GM13977 (cell line): Measurements from ENCODE around the gene ID1.

Experiments used
- DNase-seq: peaks from one replicate; pipeline ENCODE4 v3.0.0; 2012; ENCODE audit warnings: low spot score
- in situ Hi-C: fragments of 300-500 bp; cut with MboI; formaldehyde crosslinking; loops from one replicate; pipeline ENCODE4 v1.12.0; 2022; ENCODE audit warnings: low sequenced_read_pairs, low pct_unique_long_range_greater_than_20kb, mixed read lengths, inconsistent platforms; ENCODE audit not compliant: unreplicated experiment
- TF ChIP-seq, protein P1 (sequence below): IDR thresholded peaks from 2 replicates; pipeline ENCODE4 v1.5.1; 2012; ENCODE audit warnings: mild to moderate bottlenecking, control low read depth; ENCODE audit not compliant: insufficient read depth; ENCODE audit errors: extremely low read depth, missing control alignments

The ID1 gene

DNA sequence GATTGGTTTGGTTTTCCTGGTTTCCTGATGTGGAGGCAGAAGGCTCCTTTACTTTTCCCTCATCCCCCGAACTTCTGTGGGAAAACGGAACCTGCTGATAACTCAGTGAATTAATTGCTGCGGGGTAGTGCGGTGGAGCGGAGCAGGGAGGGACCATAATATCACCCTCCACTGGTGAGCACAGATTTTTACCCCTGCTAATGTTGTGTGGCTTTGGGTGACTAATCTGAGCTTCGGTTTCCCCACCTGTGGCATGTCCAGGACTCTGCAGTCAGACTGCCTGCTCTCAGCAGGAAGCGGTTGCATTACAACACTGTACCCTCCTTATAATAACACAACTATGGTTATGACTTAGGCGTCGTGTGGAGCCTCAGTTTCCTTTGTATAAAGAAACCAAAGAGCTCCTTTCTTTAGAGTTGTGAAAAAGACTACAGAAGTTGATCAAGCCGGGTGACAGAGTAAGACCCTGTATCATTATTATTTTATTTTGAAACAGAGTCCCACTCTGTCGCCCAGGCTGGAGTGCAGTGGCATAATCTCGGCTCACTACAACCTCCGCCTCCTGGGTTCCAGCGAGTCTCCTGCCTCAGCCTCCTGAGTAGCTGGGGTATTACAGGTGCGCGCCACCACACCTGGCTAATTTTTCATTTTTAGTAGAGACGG, 2.2 kb upstream of the ID1 start:
- TF ChIP-seq, protein P1, sequence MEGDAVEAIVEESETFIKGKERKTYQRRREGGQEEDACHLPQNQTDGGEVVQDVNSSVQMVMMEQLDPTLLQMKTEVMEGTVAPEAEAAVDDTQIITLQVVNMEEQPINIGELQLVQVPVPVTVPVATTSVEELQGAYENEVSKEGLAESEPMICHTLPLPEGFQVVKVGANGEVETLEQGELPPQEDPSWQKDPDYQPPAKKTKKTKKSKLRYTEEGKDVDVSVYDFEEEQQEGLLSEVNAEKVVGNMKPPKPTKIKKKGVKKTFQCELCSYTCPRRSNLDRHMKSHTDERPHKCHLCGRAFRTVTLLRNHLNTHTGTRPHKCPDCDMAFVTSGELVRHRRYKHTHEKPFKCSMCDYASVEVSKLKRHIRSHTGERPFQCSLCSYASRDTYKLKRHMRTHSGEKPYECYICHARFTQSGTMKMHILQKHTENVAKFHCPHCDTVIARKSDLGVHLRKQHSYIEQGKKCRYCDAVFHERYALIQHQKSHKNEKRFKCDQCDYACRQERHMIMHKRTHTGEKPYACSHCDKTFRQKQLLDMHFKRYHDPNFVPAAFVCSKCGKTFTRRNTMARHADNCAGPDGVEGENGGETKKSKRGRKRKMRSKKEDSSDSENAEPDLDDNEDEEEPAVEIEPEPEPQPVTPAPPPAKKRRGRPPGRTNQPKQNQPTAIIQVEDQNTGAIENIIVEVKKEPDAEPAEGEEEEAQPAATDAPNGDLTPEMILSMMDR = no peak
- in situ Hi-C loops = no loop called here
- peak; percentile 85 for DNase-seq

DNA sequence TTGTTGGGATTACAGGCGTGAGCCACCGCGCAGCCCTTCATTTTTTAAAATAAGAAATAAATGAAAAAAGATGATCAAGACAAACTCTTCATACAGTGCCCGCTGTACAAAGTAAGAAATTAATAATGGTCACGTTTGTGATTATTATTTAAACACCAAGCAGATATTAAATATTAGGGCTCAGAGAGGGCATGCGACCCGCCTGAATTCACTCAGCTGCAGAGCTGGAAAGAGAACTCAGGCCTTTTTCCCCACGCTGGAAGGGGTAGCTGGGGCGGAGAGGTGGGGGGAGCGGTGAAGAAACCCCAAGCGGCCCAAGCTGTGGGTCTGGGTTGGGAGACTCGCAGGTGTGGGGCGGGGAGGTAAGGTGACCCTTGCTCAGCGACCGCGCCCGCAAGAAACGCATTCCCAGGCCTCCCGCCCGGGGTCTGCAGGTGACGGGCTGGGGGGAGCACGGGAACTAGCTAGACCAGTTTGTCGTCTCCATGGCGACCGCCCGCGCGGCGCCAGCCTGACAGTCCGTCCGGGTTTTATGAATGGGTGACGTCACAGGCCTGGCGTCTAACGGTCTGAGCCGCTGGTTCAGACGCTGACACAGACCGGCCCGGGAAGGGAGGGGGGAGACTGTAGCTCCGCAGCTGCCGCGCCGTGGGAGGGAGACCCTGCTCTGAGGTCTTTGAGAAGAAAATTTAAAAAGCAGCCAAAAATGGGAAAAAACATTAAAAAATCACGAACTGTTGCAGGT, 1.1 kb upstream of the ID1 start:
- in situ Hi-C loops = no loop called here
- TF ChIP-seq, protein P1 = no peak
- DNase-seq = peak; percentile 90

DNA sequence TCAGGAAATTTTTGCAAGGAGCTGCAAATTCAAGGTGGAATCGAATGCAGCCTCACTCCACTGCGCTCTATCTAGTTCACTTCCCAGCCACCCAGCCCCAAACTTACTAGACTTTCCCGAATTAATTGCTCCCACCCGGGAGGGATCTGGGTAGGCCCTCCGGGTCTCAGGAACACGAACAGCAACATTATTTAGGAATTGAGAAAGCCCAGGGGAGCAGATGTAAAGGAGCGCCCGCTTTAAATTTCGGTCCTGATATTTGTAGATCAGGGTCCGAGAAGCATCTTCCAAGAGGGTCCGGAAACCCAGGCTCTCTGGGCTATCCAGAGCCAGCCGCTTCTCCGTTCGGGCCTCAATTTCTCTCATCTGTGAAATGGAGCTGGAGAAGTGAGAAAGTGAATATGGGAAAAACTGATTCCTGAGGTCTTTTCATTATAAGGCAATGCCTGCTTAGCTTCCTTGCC, 490 bp upstream of the ID1 start:
- in situ Hi-C loops = no loop called here
- no peak for DNase-seq

DNA sequence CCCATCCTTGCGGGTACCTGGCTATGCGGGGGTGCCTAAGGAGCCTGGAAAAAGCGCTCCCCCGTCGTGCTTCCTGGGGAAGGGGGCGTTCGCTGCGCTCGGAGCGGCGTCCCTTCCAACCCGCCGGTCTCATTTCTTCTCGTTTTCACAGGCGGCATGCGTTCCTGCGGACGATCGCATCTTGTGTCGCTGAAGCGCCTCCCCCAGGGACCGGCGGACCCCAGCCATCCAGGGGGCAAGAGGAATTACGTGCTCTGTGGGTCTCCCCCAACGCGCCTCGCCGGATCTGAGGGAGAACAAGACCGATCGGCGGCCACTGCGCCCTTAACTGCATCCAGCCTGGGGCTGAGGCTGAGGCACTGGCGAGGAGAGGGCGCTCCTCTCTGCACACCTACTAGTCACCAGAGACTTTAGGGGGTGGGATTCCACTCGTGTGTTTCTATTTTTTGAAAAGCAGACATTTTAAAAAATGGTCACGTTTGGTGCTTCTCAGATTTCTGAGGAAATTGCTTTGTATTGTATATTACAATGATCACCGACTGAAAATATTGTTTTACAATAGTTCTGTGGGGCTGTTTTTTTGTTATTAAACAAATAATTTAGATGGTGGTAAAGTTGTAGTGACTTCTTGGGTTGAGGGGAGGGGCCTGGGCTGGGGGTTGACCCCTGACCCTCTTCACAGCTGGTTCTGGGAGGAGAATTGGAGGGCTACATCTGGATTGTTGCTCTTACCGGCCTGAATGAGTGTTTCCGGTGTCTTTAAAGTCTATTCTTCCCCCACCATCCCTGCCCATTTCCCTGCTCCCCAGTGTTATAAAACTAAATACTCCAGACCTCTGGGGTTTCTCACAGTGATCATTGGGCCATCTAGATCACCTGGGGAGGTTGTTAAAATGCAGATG, 1.1 kb downstream of the ID1 start:
- in situ Hi-C loops = no loop called here
- DNase-seq = peak; percentile 49
- TF ChIP-seq, protein P1 = no peak

More for the DNA sequence above, 490 bp upstream of the ID1 start:
- TF ChIP-seq, protein P1 = no peak

DNA sequence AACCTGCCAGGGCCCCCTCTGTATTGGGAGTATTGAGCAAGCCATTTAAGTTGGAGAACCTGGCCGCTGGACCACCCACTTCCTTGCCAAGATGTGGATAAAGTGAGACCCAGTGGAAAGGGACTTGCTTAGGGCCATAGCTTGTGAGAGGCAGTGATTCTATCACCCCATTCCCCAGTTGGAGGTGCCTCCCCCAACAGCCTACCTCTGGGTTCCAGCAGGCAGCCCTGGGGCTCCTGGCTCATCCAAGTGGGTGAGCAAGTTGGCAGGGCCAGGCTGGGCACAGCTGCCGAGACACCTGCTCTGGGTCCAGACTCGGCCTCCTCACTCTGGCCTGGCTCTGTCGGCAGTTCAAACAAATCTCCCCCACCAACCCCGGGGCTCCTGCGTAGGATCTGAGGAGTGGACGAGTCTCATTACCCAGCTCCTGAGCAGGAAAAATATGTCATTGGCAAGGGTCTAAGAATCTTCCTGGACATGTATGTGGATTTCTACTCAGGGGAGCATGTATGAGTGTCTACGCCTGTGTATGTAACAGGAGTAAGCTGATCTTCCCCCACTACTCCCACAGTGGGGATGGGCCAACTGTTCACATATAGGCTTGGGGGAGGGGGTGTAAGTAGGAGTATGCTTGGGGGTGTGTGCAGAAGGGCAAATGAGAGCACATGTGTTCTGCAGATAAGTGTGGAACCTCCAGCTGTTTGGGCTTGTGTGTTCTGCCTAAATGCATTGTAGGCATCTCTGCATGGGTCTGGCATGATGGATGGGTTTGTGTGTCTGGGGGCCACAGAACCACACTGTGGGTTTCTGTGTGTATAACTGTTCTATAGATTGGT, 1.9 kb downstream of the ID1 start:
- TF ChIP-seq, protein P1 = no peak
- in situ Hi-C loops = no loop called here
- peak; percentile 26 for DNase-seq

DNA sequence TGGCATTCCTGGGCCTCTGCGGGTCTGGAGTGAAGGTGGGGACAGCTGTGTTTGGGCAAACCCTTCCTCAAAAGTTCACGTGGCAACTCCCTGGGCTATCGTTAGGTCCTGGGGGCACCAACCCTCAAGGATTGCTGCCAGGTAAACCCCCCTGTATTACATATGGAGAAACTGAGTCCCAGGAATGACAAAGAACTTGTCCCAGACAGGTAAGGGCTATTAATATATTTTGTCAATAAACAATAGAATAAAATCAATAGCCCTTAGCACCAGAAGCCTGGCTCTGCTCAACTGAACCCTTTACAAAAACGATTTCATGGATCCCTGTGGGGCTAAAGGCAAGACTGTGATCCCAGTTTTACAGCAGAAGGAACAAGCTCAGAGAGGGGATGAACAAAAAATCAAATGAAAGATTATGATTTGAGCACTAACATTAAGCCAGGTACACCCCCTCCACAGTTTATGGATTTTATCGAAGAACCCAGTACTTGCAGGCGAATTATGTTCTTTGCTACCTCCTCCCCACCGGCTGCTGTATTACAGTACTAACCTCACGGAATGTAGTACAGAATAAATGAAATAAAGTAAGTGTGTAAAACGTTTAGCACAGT, 2.7 kb downstream of the ID1 start:
- in situ Hi-C loops = no loop called here
- peak; percentile 24 for DNase-seq
- TF ChIP-seq, protein P1 = no peak
